Psoas muscle (tissue), 8 donors: Measurements from ENCODE around the gene SAP25. TPM values are rescaled to one million over a fixed set of nuclear protein-coding genes. Genes with fewer than 3 reads are reported as not detected.
A peak's percentile ranks its signal among the peaks of the same experiment; 100 is the strongest.

Experiments
- ATAC-seq, 4 donors: fragments of 200-7000 bp; cut with Tn5 transposase; one replicate each; pipeline ENCODE4 v1.9.1; 2020; ENCODE audit warnings: moderate library complexity in 3 of 4, mild to moderate bottlenecking in 2 of 4
- DNase-seq, 2 donors: peaks; one replicate each; pipeline ENCODE4 v3.0.0-alpha.2; 2020
- H3K27ac ChIP-seq: fragments of 200-600 bp; one replicate; pipeline ENCODE4 v1.8.0; 2022
- H3K27me3 ChIP-seq, 3 donors: fragments of 200-600 bp in 1 of 3; one replicate each; pipeline versions ENCODE4 v1.6.1 to v1.8.0; 2013 to 2022; ENCODE audit warnings: low read length in 2 of 3, mild to moderate bottlenecking in 2 of 3, moderate library complexity in 1 of 3; ENCODE audit not compliant: insufficient read depth in 3 of 3
- H3K36me3 ChIP-seq, 2 donors: fragments of 200-600 bp in 1 of 2; one replicate each; pipeline versions ENCODE4 v1.6.1 to v1.8.0; 2013 to 2022; ENCODE audit warnings: low read depth in 1 of 2, mild to moderate bottlenecking in 1 of 2, moderate library complexity in 1 of 2; ENCODE audit not compliant: insufficient read depth in 1 of 2
- H3K4me1 ChIP-seq: fragments of 200-600 bp; one replicate; pipeline ENCODE4 v1.8.0; 2022
- H3K4me3 ChIP-seq: fragments of 200-600 bp; one replicate; pipeline ENCODE4 v1.8.0; 2022; ENCODE audit warnings: mild to moderate bottlenecking
- H3K9me3 ChIP-seq: fragments of 200-600 bp; one replicate; pipeline ENCODE4 v1.8.0; 2022
- CTCF ChIP-seq: fragments of 200-600 bp; IDR thresholded peaks from one replicate; pipeline ENCODE4 v1.8.0; 2022; ENCODE audit warnings: antibody characterized with exemption
- WGBS, 3 donors: extraction: QIAGEN DNeasy Blood & Tissue Kit; methylation state at CpG; one replicate each; pipeline versions ENCODE4 v1.1.6 to v1.1.7; 2013; 5-methylcytosine and 5-hydroxymethylcytosine counted together
- intact Hi-C, 2 donors: fragments of 100-400 bp; cut with DNase I; formaldehyde crosslinking; loops; one replicate each; pipeline versions ENCODE4 v1.11.0 to v1.14.2; 2022
- polyA plus RNA-seq, 3 donors: library from polyadenylated mRNA; stranded (reverse); fragments of 200-250 nt; gene quantifications; one replicate each; pipeline ENCODE4 v1.2.3, GENCODE V29; 2013
- total RNA-seq, 4 donors: library from RNA; stranded (reverse); fragmentation: NEBNext Ultra II Directional in 2 of 4; extraction: Animal tissue kit (Norgen Biotek cat#: 25700) in 2 of 4; gene quantifications; one replicate each; pipeline versions ENCODE4 v1.2.1 to v1.2.4, GENCODE V29; 2021 to 2023
- donor health status: healthy with polysubstance abuse.
- donor health status: DM: no; HTN: no; CAD: no; lungs with moderate emphysema.
- donor health status: Bipolar disorder and iron deficiency.
- donor health status: healthy.
- donor health status: DM: yes; HTN: yes; CAD: no.
- donor health status: DM: no; HTN: no; CAD: no.
- donor health status: DM: no; HTN: no; CAD: no.
- donor health status: DM: yes; HTN: yes; CAD: no.

SAP25 gene
- total and polyA plus RNA-seq, 7 donors: 0.21 to 1.9 (median 0.59) TPM; not detected in 2

DNA sequence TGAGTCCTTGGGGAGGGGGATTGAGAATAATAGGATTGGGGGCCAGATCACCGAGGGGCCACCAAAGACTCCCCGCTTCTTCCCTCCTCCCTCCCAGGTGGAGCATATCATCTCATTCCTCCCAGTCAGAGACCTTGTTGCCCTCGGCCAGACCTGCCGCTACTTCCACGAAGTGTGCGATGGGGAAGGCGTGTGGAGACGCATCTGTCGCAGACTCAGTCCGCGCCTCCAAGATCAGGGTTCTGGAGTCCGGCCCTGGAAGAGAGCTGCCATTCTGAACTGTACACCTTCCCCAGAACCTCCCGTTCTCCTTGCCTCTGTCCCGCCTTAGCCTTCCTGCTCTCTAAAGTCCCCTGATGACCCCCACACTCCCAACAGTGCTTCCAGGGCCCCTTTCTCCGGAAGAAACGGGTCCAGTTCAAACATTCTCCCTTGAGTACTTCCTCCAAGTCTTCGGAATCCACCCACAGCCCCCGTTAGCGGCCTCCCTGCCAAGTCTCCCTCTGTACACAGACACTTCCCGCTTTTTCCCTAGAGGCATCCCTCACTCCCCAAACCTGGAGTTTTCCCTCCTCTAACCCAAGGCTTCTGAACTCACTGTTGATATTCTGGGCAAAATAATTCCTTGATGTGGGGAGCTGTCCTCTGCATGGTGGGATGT is 16.5 kb upstream of the SAP25 start:
- H3K9me3 ChIP-seq: no peaks in the 10 kb centered on the region
- intact Hi-C loops: no loop called here
- H3K27me3 ChIP-seq: no peaks in the 10 kb centered on the region
- H3K36me3 ChIP-seq: no peaks in the 10 kb centered on the region
- ATAC-seq (no peak), DNase-seq (peak in 1 of 2 donors; percentile 71)
- WGBS, 3 donors: 41 to 50% (median 44%) methylated on average over 20 of the region's 20 CpGs
- peak overlapping the region; percentile 31 for H3K4me3 ChIP-seq
- H3K4me1 ChIP-seq: peaks cover 5% of the 10 kb centered on the region
- no peak for TF ChIP-seq CTCF
- H3K27ac ChIP-seq: no peak overlapping the region

DNA sequence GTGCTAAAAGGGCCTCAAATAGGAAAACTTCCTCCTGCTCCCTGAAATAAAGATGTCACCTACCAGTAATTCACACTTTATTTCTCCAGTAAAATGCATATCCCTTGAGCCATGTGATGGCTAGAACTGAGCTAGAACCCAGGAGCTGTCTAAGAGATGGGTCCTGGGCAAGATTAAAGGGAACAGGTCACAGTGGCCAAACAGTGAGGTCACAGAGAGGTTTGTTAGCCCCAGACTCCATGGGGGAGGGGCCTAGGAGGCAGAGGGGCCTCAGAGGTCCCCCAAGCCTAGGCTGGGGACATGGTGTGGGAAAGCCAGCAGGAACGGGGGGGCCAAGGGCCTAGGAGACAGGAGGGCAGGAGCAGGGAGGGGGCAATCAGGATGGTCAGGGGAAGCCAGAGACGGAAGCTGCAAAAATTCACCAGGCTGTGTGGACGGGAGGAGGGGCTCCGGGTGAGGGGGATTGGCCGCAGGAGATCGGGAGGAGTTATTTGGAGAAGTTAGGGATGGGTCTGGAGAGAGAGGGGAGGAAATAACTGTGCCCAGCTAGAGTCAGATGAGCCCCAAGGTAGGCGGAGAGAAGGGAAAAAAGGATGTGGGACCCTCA is 15.7 kb upstream of the SAP25 start:
- no peak overlapping the region for H3K27ac ChIP-seq
- DNase-seq (no peak), ATAC-seq (no peak)
- WGBS, 3 donors: 43 to 47% (median 44%) methylated on average over 7 of the region's 7 CpGs
- no peak for TF ChIP-seq CTCF
- H3K9me3 ChIP-seq: no peaks in the 10 kb centered on the region
- no peak overlapping the region for H3K4me3 ChIP-seq
- no peaks in the 10 kb centered on the region for H3K27me3 ChIP-seq
- H3K36me3 ChIP-seq: no peaks in the 10 kb centered on the region
- peaks cover 12% of the 10 kb centered on the region for H3K4me1 ChIP-seq
- intact Hi-C loops: loop anchor here in 1 of 2 donors (5.0 kb wide), 1 partner anchor 88 kb away; no protein-coding TSS in a partner anchor

DNA sequence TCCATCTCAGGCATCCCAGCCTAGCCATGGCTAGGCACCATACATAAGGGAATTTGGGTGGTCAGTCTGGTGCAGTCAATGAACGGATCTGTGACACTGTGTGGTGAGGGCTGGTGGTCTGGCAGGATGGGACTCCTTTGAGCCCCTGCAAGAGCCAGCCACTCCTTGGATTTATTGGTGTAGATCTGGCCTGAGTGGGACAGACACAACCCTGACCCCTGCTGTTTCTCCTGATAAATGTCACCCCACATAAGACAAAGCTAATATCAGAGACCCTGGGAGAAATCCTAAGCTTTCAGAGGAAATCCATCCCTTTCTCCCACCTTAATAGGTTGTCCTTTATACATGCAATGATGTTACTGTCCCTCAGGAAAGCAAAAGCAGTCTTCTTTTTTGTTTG is 14.7 kb upstream of the SAP25 start:
- intact Hi-C loops: loop anchor here in 1 of 2 donors (5.0 kb wide), 1 partner anchor 89 kb away; no protein-coding TSS in a partner anchor

DNA sequence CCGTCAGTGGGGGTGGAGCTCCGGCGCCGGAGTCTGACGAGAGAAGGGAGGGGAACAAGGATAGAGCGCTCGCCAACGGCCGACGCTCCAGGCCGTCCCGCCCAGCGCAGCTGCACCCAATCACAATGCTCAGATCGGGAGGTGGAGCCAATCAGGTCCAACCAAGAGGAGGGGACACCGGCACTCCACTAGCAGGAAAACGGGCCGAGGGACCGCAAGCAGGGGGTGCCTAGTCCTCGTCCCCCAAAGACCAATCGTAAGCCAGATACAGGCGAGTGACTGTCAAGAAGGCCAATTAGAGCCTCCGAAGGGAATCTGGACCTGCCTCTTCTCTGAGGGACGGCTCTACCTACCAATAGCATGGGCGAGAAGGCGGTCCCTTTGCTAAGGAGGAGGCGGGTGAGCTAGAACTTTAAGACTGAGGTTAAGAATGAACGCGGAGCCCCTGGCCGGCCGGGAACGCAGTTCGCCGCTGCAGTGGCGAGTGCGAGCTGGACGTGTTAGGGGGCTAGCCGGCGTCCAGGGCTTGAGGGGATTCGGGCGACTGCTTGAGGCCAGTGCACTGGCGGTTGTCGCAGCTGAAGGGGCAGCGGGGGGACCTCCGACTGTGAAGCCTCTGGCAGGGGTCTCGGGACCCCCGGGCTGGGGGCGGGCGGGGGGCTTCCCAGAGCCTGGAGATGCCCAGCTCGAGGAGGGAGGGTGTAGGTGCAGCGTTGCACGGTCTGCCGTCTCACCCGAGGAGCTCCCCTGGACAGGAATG is 12.7 kb upstream of the SAP25 start, which contains the start of gene FBXO24:
TSS of gene FBXO24 (plus strand) at position 63 of the 760 bp plus-strand sequence. CDS start at position 361, 298 bp downstream.
- no peaks in the 10 kb centered on the region for H3K27me3 ChIP-seq
- TF ChIP-seq CTCF: no peak
- WGBS, 3 donors: 0 to 1% (median 0%) methylated on average over 51 to 53 of the region's 53 CpGs
- peaks cover 0 to 17% of the 10 kb centered on the region in 2 donors for H3K36me3 ChIP-seq
- H3K4me1 ChIP-seq: peaks cover 20% of the 10 kb centered on the region
- ATAC-seq (peak; percentile 92 to 94 (median 94)), DNase-seq (peak; percentile 100)
- no peaks in the 10 kb centered on the region for H3K9me3 ChIP-seq
- H3K27ac ChIP-seq: peak within 1 kb of the TSS; percentile 97
- intact Hi-C loops: loop anchor here (1.0 to 5.0 kb wide), 3 partner anchors 18 to 91 kb away; partner anchors contain the start of gene MOSPD3 (in 1 of the 2)
- H3K4me3 ChIP-seq: peak within 1 kb of the TSS; percentile 100

More for the DNA sequence above, 14.7 kb upstream of the SAP25 start:
- Histone ChIP-seq H3K36me3 (no peaks in the 10 kb centered on the region), H3K4me3 (no peak overlapping the region), H3K4me1 (peaks cover 17% of the 10 kb centered on the region), H3K27me3 (no peaks in the 10 kb centered on the region), H3K9me3 (no peaks in the 10 kb centered on the region), H3K27ac (no peak overlapping the region)
- DNase-seq: no peak
- TF ChIP-seq CTCF: no peak
- WGBS, 3 donors: 61 to 78% (median 65%) methylated on average over 1 of the region's 1 CpG
- no peak for ATAC-seq
